KMS-11 (cell line): ENCODE measurements around the gene CDRT4.

Experiments used
- H2AFZ ChIP-seq: fragments of 200-600 bp; sonication (generic); 2 replicates; pipeline ENCODE4 v1.6.1; 2016; ENCODE audit warnings: antibody characterized with exemption, mixed run types, low read depth
- H3K27ac ChIP-seq: fragments of 200-600 bp; sonication (generic); 2 replicates; pipeline ENCODE4 v1.6.1; 2016; ENCODE audit warnings: mild to moderate bottlenecking, mixed run types
- H3K27me3 ChIP-seq: fragments of 200-600 bp; sonication (generic); 2 replicates; pipeline ENCODE4 v1.6.1; 2017; ENCODE audit warnings: mild to moderate bottlenecking, low read depth, mixed run types, moderate library complexity; ENCODE audit not compliant: insufficient read depth
- H3K36me3 ChIP-seq: fragments of 200-600 bp; sonication (generic); 2 replicates; pipeline ENCODE4 v1.6.1; 2017; ENCODE audit warnings: mild to moderate bottlenecking, mixed run types; ENCODE audit not compliant: insufficient read depth
- H3K4me1 ChIP-seq: fragments of 200-600 bp; sonication (generic); 2 replicates; pipeline ENCODE4 v1.6.1; 2016; ENCODE audit warnings: mild to moderate bottlenecking, low read depth, mixed run types; ENCODE audit not compliant: poor library complexity, severe bottlenecking
- H3K4me2 ChIP-seq: fragments of 200-600 bp; sonication (generic); 2 replicates; pipeline ENCODE4 v1.7.0; 2016; ENCODE audit warnings: mild to moderate bottlenecking, mixed run types
- H3K4me3 ChIP-seq: fragments of 200-600 bp; sonication (generic); IDR thresholded peaks from 2 replicates; pipeline ENCODE4 v1.6.1; 2017; ENCODE audit warnings: low read depth, low read length, mixed read lengths; ENCODE audit not compliant: insufficient read depth
- H3K79me2 ChIP-seq: fragments of 200-600 bp; sonication (generic); 2 replicates; pipeline ENCODE4 v1.6.1; 2016; ENCODE audit warnings: low read depth, mixed run types; ENCODE audit not compliant: insufficient read depth
- H3K9ac ChIP-seq: fragments of 200-600 bp; sonication (generic); 2 replicates; pipeline ENCODE4 v1.6.1; 2016; ENCODE audit warnings: mild to moderate bottlenecking, mixed run types
- H4K20me1 ChIP-seq: fragments of 200-600 bp; sonication (generic); 2 replicates; pipeline ENCODE4 v1.6.1; 2016; ENCODE audit warnings: mild to moderate bottlenecking, mixed run types; ENCODE audit not compliant: insufficient read depth
- CTCF ChIP-seq: fragments of 200-600 bp; sonication (generic); conservative IDR thresholded peaks from 2 replicates; pipeline ENCODE4 v1.6.1; 2017; ENCODE audit warnings: low read depth, mild to moderate bottlenecking, antibody characterized with exemption, low read length, moderate library complexity, mixed read lengths

Gene CDRT4

GRCh38 chr17:15453246-15453645 lies 14.2 kb downstream of the CDRT4 start:
- no peak for TF ChIP-seq CTCF
- Histone ChIP-seq H3K4me2 (no peak overlapping the region), H2AFZ (no peak overlapping the region), H3K36me3 (no peaks in the 10 kb centered on the region), H3K4me1 (no peaks in the 10 kb centered on the region), H4K20me1 (no peaks in the 10 kb centered on the region), H3K9ac (no peak overlapping the region), H3K27ac (no peak overlapping the region), H3K4me3 (no peak overlapping the region), H3K79me2 (no peaks in the 10 kb centered on the region), H3K27me3 (no peaks in the 10 kb centered on the region)

- H3K27ac ChIP-seq: no peak overlapping the region
- no peak overlapping the region for H3K9ac ChIP-seq
- H3K4me2 ChIP-seq: no peak overlapping the region
- no peak for TF ChIP-seq CTCF
- H3K79me2 ChIP-seq: no peaks in the 10 kb centered on the region
- H3K4me1 ChIP-seq: no peaks in the 10 kb centered on the region
- no peaks in the 10 kb centered on the region for H3K36me3 ChIP-seq
- no peaks in the 10 kb centered on the region for H3K27me3 ChIP-seq
- no peak overlapping the region for H3K4me3 ChIP-seq
- H2AFZ ChIP-seq: no peak overlapping the region
- H4K20me1 ChIP-seq: no peaks in the 10 kb centered on the region
Measured at GRCh38 chr17:15452746-15453145, 14.7 kb downstream of the CDRT4 start.

- H2AFZ ChIP-seq: no peak overlapping the region
- no peak overlapping the region for H3K4me2 ChIP-seq
- H3K27ac ChIP-seq: no peak overlapping the region
- H3K4me1 ChIP-seq: no peaks in the 10 kb centered on the region
- no peak overlapping the region for H3K9ac ChIP-seq
- no peak overlapping the region for H3K4me3 ChIP-seq
- no peak for TF ChIP-seq CTCF
- H4K20me1 ChIP-seq: no peaks in the 10 kb centered on the region
- H3K79me2 ChIP-seq: no peaks in the 10 kb centered on the region
- H3K27me3 ChIP-seq: no peaks in the 10 kb centered on the region
- H3K36me3 ChIP-seq: no peaks in the 10 kb centered on the region
Measured at GRCh38 chr17:15451680-15452079, 15.7 kb downstream of the CDRT4 start.

- no peak overlapping the region for H2AFZ ChIP-seq
- no peaks in the 10 kb centered on the region for H3K4me1 ChIP-seq
- no peak overlapping the region for H3K9ac ChIP-seq
- no peak overlapping the region for H3K27ac ChIP-seq
- H3K27me3 ChIP-seq: no peaks in the 10 kb centered on the region
- H4K20me1 ChIP-seq: no peaks in the 10 kb centered on the region
- no peaks in the 10 kb centered on the region for H3K79me2 ChIP-seq
- no peak overlapping the region for H3K4me3 ChIP-seq
- no peak for TF ChIP-seq CTCF
- no peak overlapping the region for H3K4me2 ChIP-seq
- no peaks in the 10 kb centered on the region for H3K36me3 ChIP-seq
Measured at GRCh38 chr17:15448580-15448956, 18.9 kb downstream of the CDRT4 start.
